K562 (cell line): Measurements from ENCODE around the gene NUP43. TPM values are rescaled to one million over a fixed set of nuclear protein-coding genes. Genes with fewer than 3 reads are reported as not detected.

Experiments used
- ATAC-seq: fragments of 200-7000 bp; cut with Tn5 transposase; 3 replicates; pipeline ENCODE4 v1.9.1; 2020; ENCODE audit warnings: moderate library complexity
- BruUV-seq: library from RNA; stranded (reverse); fragments of 400-500 nt; replicated peaks from 2 replicates; lab custom pipeline; 2021; lab: Mats Ljungman, UMichigan
- CTCF ChIA-PET: fragments of 300-600 bp; formaldehyde crosslinking; extraction: SDS; loops from one replicate; lab custom pipeline; 2021; ENCODE audit warnings: low intra/inter-chr PET ratio; lab: Yijun Ruan, JAX
- POLR2A ChIA-PET: fragments of 300-600, 350-650 bp; sonication (Branson Sonifier 250); formaldehyde crosslinking; extraction: SDS; loops from one replicate; lab custom pipeline; 2021; ENCODE audit warnings: antibody characterized with exemption, inconsistent platforms; lab: Yijun Ruan, JAX
- DNase-seq, 4 experiments: peaks; one replicate each; pipeline versions ENCODE4 v3.0.0 to v3.0.0-alpha.2; 2011 to 2018; ENCODE audit warnings: low spot score in 3 of 4, mixed read lengths in 3 of 4; ENCODE audit errors: extremely low read depth in 1 of 4
- FAIRE-seq: peaks from 2 replicates; lab custom pipeline; 2011; peaks lifted over from hg19 to GRCh38; lab: Jason Lieb, UNC
- H2AFZ ChIP-seq: 2 replicates; pipeline ENCODE4 v1.6.0; 2011; ENCODE audit warnings: low read depth, low read length, control low read depth, inconsistent platforms
- H3K27ac ChIP-seq: fragments of 200-600 bp; 3 replicates; pipeline ENCODE4 v1.8.0; 2011; ENCODE audit warnings: low read depth, mild to moderate bottlenecking, control low read depth, inconsistent platforms, low read length, moderate library complexity, mixed read lengths; ENCODE audit errors: extremely low read depth
- H3K27me3 ChIP-seq, 2 experiments: fragments of 300-600 bp in 1 of 2; 2 replicates in 1 of 2; 3 replicates in 1 of 2; pipeline versions ENCODE4 v1.6.0 to v1.8.0; 2011; ENCODE audit warnings: inconsistent platforms in 2 of 2, low read length in 2 of 2, mild to moderate bottlenecking in 1 of 2, mixed read lengths in 1 of 2, moderate library complexity in 1 of 2; ENCODE audit not compliant: control insufficient read depth in 2 of 2, insufficient read depth in 2 of 2
- H3K36me3 ChIP-seq: fragments of 300-600 bp; 3 replicates; pipeline ENCODE4 v1.8.0; 2011; ENCODE audit warnings: mild to moderate bottlenecking, low read length, inconsistent platforms; ENCODE audit not compliant: control insufficient read depth, insufficient read depth
- H3K4me1 ChIP-seq, 2 experiments: fragments of 200-600 bp in 1 of 2; replicated peaks in 1 of 2; 2 replicates in 1 of 2; 3 replicates in 1 of 2; pipeline versions ENCODE4 v1.5.1 to v1.8.0; 2011; ENCODE audit warnings: inconsistent platforms in 2 of 2, low read length in 2 of 2, mild to moderate bottlenecking in 1 of 2, mixed read lengths in 1 of 2, moderate library complexity in 1 of 2; ENCODE audit not compliant: control insufficient read depth in 2 of 2, insufficient read depth in 2 of 2
- H3K4me2 ChIP-seq: 2 replicates; pipeline ENCODE4 v1.6.1; 2011; ENCODE audit warnings: low read length, control low read depth, inconsistent platforms, mixed read lengths; ENCODE audit not compliant: insufficient read depth
- H3K4me3 ChIP-seq: fragments of 200-600 bp; sonication (generic), shearing (Covaris generic); 2 replicates; pipeline ENCODE4 v1.5.1; 2016; ENCODE audit warnings: control low read depth, inconsistent platforms
- H3K79me2 ChIP-seq: fragments of 200-600 bp; 3 replicates; pipeline ENCODE4 v1.8.0; 2011; ENCODE audit warnings: low read length, inconsistent platforms; ENCODE audit not compliant: control insufficient read depth, insufficient read depth
- H3K9ac ChIP-seq, 2 experiments: 2 replicates each; pipeline versions ENCODE4 v1.6.0 to v1.6.1; 2011; ENCODE audit warnings: low read depth in 2 of 2, low read length in 2 of 2, control low read depth in 1 of 2, inconsistent platforms in 1 of 2, mild to moderate bottlenecking in 1 of 2, mixed read lengths in 1 of 2; ENCODE audit not compliant: insufficient read depth in 1 of 2
- H3K9me1 ChIP-seq: one replicate; pipeline ENCODE4 v1.6.0; 2011; ENCODE audit warnings: inconsistent platforms, mild to moderate bottlenecking, low read length, moderate library complexity; ENCODE audit not compliant: control insufficient read depth, insufficient read depth
- H3K9me3 ChIP-seq: replicated peaks from 2 replicates; pipeline ENCODE4 v1.5.1; 2011; ENCODE audit warnings: low read depth, low read length, inconsistent platforms; ENCODE audit not compliant: control insufficient read depth, insufficient read depth
- H4K20me1 ChIP-seq: replicated peaks from 2 replicates; pipeline ENCODE4 v1.6.1; 2011; ENCODE audit warnings: low read length, inconsistent platforms, mixed read lengths; ENCODE audit not compliant: control insufficient read depth, insufficient read depth
- MAFG ChIP-seq: fragments of 450-650 bp; conservative IDR thresholded peaks from 2 replicates; pipeline ENCODE4 v1.6.1; 2016; ENCODE audit warnings: missing genetic modification characterization, missing compliant biosample characterization
- MTF1 ChIP-seq: fragments of 250-450 bp; sonication (Bioruptor Pico); IDR thresholded peaks from 2 replicates; pipeline ENCODE4 v1.9.0; 2021; ENCODE audit warnings: moderate library complexity, mild to moderate bottlenecking, inconsistent platforms, borderline replicate concordance
- PCBP2 ChIP-seq: fragments of 200-400 bp; formaldehyde crosslinking; IDR thresholded peaks from 2 replicates; pipeline ENCODE4 v1.6.1; 2018; ENCODE audit warnings: low read length, low read depth, mild to moderate bottlenecking, moderate library complexity; ENCODE audit not compliant: poor library complexity, severe bottlenecking
- POLR2H ChIP-seq: IDR thresholded peaks from 2 replicates; pipeline ENCODE4 v1.6.1; 2016; ENCODE audit warnings: missing genetic modification characterization, low read depth, mild to moderate bottlenecking, control low read depth, missing compliant biosample characterization, moderate library complexity
- XRCC3 ChIP-seq: fragments of 450-650 bp; IDR thresholded peaks from 2 replicates; pipeline ENCODE4 v1.6.1; 2017; ENCODE audit warnings: mild to moderate bottlenecking, moderate library complexity
- ZBED1 ChIP-seq: IDR thresholded peaks from 2 replicates; pipeline ENCODE4 v1.6.1; 2014
- ZC3H11A ChIP-seq: IDR thresholded peaks from 2 replicates; pipeline ENCODE4 v1.6.1; 2012; ENCODE audit warnings: low read depth, low read length, improper control_type of control experiment
- ZC3H8 ChIP-seq: fragments of 450-650 bp; IDR thresholded peaks from 2 replicates; pipeline ENCODE4 v1.6.1; 2017
- ZFP36 ChIP-seq: fragments of 150-350 bp; IDR thresholded peaks from 2 replicates; pipeline ENCODE4 v1.6.1; 2018; ENCODE audit warnings: low read length, low read depth; ENCODE audit not compliant: partially characterized antibody
- ZNF124 ChIP-seq: sonication (generic); formaldehyde crosslinking; IDR thresholded peaks from 2 replicates; pipeline ENCODE4 v1.8.1; 2022; ENCODE audit warnings: missing genetic modification reagents
- ZNF354B ChIP-seq: fragments of 250-450 bp; sonication (Bioruptor Pico); IDR thresholded peaks from 2 replicates; pipeline ENCODE4 v1.4.0; 2020
- WGBS: fragments of 100-300 bp; shearing (Covaris generic); methylation state at CpG from one replicate; pipeline ENCODE4 v1.1.6; 2016; ENCODE audit warnings: low coverage, mixed read lengths; ENCODE audit not compliant: insufficient coverage; ENCODE audit errors: missing lambda C conversion rate; 5-methylcytosine and 5-hydroxymethylcytosine counted together
- in situ Hi-C: fragments of 300-500 bp; cut with MboI; formaldehyde crosslinking; loops from 4 replicates; pipeline ENCODE4 v1.15.0; 2018; ENCODE audit warnings: inconsistent platforms, mixed read lengths
- intact Hi-C: fragments of 100-400 bp; cut with micrococcal nuclease; formaldehyde crosslinking; loops from 2 replicates; pipeline ENCODE4 v1.14.2; 2022
- polyA plus RNA-seq, 8 experiments: library from polyadenylated mRNA; depleted of rRNA in 4 of 8; stranded (reverse) in 5 of 8; unstranded in 3 of 8; fragments of >200 nt; fragmentation: Nextera tagmentation in 2 of 8; fragmentation: Illumina TruSeq in 1 of 8; extraction: Ambion mirVana in 2 of 8; extraction: Trizol in 1 of 8; gene quantifications; 2 replicates each; pipeline versions ENCODE4 v1.2.1 to v1.2.3, GENCODE V29; 2011 to 2014; ENCODE audit warnings: inconsistent platforms in 1 of 8, missing spikeins in 1 of 8
- total RNA-seq, 7 experiments: library from RNA; depleted of rRNA in 6 of 7; stranded (reverse); fragments of >200 nt in 6 of 7; fragmentation: Illumina TruSeq in 2 of 7; extraction: Trizol in 2 of 7; gene quantifications; 2 replicates each; pipeline versions ENCODE4 v1.2.1 to v1.2.3, GENCODE V29; 2011 to 2021; ENCODE audit warnings: low replicate concordance in 1 of 7
- TF ChIP-seq, protein P1 (sequence below): fragments of 450-650 bp; IDR thresholded peaks from 2 replicates; pipeline ENCODE4 v1.6.1; 2016; ENCODE audit warnings: borderline replicate concordance
- TF ChIP-seq, protein P2 (sequence below): fragments of 450-650 bp; IDR thresholded peaks from 2 replicates; pipeline ENCODE4 v1.6.1; 2018; ENCODE audit not compliant: partially characterized antibody
- TF ChIP-seq, protein P3 (sequence below): fragments of 450-650 bp; IDR thresholded peaks from 2 replicates; pipeline ENCODE4 v1.6.1; 2017; ENCODE audit warnings: antibody characterized with exemption
- TF ChIP-seq, protein P4 (sequence below): fragments of 200-800 bp; sonication (Bioruptor generic); IDR thresholded peaks from 2 replicates; pipeline ENCODE4 v1.6.1; 2017; ENCODE audit warnings: missing genetic modification characterization, missing compliant biosample characterization

The NUP43 gene
- total and polyA plus RNA-seq, 9 of the 15 experiments (the other 6 are each of a cell fraction or from before 2014, with no cell fraction given) = 28.9 to 136 (median 67.4) TPM

DNA sequence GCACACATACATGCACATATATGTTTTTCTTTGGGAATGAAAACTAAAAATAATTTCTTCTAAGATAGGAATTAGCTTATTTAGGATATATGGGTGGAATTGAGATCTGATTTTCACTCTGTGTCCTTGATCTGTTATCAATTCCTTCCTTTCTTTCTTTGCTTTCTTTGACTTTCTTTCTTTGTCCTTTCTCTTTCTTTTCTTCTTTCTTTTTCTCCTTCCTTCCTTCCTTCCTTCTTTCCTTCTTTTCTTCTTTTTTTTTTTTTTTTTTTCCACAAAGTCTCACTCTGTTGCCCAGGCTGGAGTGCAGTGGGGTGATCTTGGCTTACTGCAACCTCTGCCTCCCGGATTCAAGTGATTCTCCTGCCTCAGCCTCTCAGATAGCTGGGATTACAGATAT, 31.3 kb upstream of the NUP43 start:
- WGBS = 100% methylated on average over 1 of the region's 1 CpG
- intact Hi-C loops (no loop called here), in situ Hi-C loops (no loop called here)
- CTCF ChIA-PET = no interaction called here
- Histone ChIP-seq H3K27me3 (no peaks in the 10 kb centered on the region), H4K20me1 (no peaks in the 10 kb centered on the region), H3K9me1 (no peaks in the 10 kb centered on the region), H3K36me3 (peaks cover 82% of the 10 kb centered on the region), H3K4me3 (no peak overlapping the region), H3K4me1 (no peaks in the 10 kb centered on the region), H3K9ac (no peak overlapping the region), H3K9me3 (no peaks in the 10 kb centered on the region), H3K79me2 (peaks cover 46% of the 10 kb centered on the region; the same call in 2 of the 3 replicates), H2AFZ (no peak overlapping the region), H3K4me2 (no peak overlapping the region), H3K27ac (no peak overlapping the region)
- no TSS peak for BruUV-seq
- no peak for FAIRE-seq
- ATAC-seq = no peak
- DNase-seq = no peak
- POLR2A ChIA-PET = interaction anchor here (0.8 kb wide), 1 partner anchor 49 kb away, joined by 3 read pairs; no protein-coding TSS in a partner anchor
- TF ChIP-seq ZC3H11A = no peak
- TF ChIP-seq ZBED1 = no peak
- TF ChIP-seq, protein P1, sequence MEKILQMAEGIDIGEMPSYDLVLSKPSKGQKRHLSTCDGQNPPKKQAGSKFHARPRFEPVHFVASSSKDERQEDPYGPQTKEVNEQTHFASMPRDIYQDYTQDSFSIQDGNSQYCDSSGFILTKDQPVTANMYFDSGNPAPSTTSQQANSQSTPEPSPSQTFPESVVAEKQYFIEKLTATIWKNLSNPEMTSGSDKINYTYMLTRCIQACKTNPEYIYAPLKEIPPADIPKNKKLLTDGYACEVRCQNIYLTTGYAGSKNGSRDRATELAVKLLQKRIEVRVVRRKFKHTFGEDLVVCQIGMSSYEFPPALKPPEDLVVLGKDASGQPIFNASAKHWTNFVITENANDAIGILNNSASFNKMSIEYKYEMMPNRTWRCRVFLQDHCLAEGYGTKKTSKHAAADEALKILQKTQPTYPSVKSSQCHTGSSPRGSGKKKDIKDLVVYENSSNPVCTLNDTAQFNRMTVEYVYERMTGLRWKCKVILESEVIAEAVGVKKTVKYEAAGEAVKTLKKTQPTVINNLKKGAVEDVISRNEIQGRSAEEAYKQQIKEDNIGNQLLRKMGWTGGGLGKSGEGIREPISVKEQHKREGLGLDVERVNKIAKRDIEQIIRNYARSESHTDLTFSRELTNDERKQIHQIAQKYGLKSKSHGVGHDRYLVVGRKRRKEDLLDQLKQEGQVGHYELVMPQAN = no peak
- TF ChIP-seq ZFP36 = no peak
- TF ChIP-seq PCBP2 = no peak
- TF ChIP-seq, protein P2, sequence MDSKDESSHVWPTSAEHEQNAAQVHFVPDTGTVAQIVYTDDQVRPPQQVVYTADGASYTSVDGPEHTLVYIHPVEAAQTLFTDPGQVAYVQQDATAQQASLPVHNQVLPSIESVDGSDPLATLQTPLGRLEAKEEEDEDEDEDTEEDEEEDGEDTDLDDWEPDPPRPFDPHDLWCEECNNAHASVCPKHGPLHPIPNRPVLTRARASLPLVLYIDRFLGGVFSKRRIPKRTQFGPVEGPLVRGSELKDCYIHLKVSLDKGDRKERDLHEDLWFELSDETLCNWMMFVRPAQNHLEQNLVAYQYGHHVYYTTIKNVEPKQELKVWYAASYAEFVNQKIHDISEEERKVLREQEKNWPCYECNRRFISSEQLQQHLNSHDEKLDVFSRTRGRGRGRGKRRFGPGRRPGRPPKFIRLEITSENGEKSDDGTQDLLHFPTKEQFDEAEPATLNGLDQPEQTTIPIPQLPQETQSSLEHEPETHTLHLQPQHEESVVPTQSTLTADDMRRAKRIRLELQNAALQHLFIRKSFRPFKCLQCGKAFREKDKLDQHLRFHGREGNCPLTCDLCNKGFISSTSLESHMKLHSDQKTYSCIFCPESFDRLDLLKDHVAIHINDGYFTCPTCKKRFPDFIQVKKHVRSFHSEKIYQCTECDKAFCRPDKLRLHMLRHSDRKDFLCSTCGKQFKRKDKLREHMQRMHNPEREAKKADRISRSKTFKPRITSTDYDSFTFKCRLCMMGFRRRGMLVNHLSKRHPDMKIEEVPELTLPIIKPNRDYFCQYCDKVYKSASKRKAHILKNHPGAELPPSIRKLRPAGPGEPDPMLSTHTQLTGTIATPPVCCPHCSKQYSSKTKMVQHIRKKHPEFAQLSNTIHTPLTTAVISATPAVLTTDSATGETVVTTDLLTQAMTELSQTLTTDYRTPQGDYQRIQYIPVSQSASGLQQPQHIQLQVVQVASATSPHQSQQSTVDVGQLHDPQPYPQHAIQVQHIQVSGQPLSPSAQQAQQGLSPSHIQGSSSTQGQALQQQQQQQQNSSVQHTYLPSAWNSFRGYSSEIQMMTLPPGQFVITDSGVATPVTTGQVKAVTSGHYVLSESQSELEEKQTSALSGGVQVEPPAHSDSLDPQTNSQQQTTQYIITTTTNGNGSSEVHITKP = no peak
- TF ChIP-seq XRCC3 = no peak
- no peak for TF ChIP-seq MAFG (tag)
- TF ChIP-seq, protein P3, sequence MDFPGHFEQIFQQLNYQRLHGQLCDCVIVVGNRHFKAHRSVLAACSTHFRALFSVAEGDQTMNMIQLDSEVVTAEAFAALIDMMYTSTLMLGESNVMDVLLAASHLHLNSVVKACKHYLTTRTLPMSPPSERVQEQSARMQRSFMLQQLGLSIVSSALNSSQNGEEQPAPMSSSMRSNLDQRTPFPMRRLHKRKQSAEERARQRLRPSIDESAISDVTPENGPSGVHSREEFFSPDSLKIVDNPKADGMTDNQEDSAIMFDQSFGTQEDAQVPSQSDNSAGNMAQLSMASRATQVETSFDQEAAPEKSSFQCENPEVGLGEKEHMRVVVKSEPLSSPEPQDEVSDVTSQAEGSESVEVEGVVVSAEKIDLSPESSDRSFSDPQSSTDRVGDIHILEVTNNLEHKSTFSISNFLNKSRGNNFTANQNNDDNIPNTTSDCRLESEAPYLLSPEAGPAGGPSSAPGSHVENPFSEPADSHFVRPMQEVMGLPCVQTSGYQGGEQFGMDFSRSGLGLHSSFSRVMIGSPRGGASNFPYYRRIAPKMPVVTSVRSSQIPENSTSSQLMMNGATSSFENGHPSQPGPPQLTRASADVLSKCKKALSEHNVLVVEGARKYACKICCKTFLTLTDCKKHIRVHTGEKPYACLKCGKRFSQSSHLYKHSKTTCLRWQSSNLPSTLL = no peak
- TF ChIP-seq ZNF124 (CRISPR knock-in tag) = no peak
- 0 out of 2 replicates have a peak, but pooled peaks have one; percentile 37 for TF ChIP-seq ZC3H8
- no peak for TF ChIP-seq MTF1 (CRISPR knock-in tag)
- no peak for TF ChIP-seq ZNF354B (CRISPR knock-in tag)
- TF ChIP-seq, protein P4, sequence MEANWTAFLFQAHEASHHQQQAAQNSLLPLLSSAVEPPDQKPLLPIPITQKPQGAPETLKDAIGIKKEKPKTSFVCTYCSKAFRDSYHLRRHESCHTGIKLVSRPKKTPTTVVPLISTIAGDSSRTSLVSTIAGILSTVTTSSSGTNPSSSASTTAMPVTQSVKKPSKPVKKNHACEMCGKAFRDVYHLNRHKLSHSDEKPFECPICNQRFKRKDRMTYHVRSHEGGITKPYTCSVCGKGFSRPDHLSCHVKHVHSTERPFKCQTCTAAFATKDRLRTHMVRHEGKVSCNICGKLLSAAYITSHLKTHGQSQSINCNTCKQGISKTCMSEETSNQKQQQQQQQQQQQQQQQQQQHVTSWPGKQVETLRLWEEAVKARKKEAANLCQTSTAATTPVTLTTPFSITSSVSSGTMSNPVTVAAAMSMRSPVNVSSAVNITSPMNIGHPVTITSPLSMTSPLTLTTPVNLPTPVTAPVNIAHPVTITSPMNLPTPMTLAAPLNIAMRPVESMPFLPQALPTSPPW (CRISPR knock-in tag) = no peak
- TF ChIP-seq POLR2H (tag) = no peak
